ENCODE measurements around the gene GALNT2. TPM values are rescaled to one million over a fixed set of nuclear protein-coding genes. Genes with fewer than 3 reads are reported as not detected.
A peak's percentile ranks its signal among the peaks of the same experiment; 100 is the strongest.

The GALNT2 gene
- total RNA-seq, 1 experiment from 2014 or later, result 99.1 TPM

DNA sequence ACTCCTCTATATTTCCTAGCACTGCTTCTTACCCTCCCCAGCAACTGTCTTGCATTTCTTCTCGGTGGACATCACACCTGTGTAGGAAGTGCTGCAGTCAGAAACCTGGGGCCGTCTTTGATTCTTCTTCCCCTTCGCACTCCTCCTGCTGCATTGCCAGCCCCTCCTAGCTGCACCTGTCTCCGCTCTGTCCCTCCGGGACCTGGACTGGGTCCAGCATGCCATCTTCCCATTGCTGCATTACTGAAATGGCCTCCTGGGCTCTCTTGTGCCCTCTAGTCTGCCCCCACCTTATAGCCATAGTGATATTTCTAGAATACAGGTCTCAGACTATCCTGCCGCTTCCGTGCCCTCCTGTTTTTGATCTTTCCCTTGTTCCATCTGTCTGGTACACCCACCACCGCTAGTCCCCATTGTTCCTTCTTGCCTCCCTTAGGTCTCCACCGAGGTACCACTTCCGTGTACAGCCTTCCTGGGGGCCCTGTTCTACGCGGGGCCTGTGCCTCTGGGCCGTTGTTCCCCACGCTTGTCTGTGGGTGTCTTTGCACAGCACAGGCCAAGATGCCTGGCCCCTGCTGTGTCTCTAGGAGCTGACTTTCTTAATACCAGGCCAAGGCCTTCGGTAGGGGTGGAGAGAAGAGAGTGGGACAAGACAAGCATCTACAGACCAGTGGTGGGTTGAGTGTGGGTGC, 107.6 kb downstream of the GALNT2 start:
- Histone ChIP-seq H3K36me3 (replicated peaks; ENCODE audit: control insufficient read depth, insufficient read depth, low read length) (peaks cover 2% of the 10 kb centered on the region), H3K4me3 (ENCODE audit: insufficient read depth, low read depth, low read length) (no peak overlapping the region), H3K27me3 (ENCODE audit: control insufficient read depth, insufficient read depth, low read length) (no peaks in the 10 kb centered on the region)
- DNase-seq, result no peak

DNA sequence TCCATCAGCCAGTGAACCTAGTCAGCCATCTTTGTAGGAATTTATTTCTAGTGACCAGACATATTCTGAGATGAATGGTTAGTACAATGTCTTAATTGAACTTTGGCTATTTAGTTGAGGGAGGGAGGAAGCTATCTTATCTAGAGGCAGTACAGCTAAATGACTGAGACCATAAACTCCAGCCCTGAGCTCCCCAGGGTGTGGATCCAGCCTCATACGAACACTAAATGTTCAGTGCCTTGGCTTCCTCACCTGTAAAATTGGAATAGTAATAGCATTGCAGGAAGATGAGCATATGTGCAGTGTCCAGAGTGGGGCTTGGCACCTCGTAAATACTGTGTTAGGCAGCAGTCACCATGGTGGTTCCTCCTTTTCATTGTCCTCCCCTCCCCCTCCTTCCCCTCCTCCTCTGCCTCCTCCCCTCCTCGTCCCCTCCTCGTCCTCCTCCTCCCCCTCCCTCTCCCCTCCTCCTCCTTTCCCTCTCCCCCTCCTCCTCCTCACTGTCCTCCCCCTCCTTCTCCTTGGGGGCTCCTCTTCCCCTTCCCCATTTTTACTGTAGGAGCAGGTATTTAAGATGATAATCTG, 108.2 kb downstream of the GALNT2 start:
- Histone ChIP-seq H3K36me3 (replicated peaks; ENCODE audit: control insufficient read depth, insufficient read depth, low read length) (peaks cover 2% of the 10 kb centered on the region), H3K4me3 (ENCODE audit: insufficient read depth, low read depth, low read length) (no peak overlapping the region), H3K27me3 (ENCODE audit: control insufficient read depth, insufficient read depth, low read length) (no peaks in the 10 kb centered on the region)
- no peak for DNase-seq

- no peak for DNase-seq
- H3K36me3 ChIP-seq (replicated peaks; ENCODE audit: control insufficient read depth, insufficient read depth, low read length), result peaks cover 2% of the 10 kb centered on the region
- H3K4me3 ChIP-seq (ENCODE audit: insufficient read depth, low read depth, low read length), result no peak overlapping the region
- no peaks in the 10 kb centered on the region for H3K27me3 ChIP-seq (ENCODE audit: control insufficient read depth, insufficient read depth, low read length)
Observed at GRCh38 chr1:230175839-230176238, 108.8 kb downstream of the GALNT2 start.

DNA sequence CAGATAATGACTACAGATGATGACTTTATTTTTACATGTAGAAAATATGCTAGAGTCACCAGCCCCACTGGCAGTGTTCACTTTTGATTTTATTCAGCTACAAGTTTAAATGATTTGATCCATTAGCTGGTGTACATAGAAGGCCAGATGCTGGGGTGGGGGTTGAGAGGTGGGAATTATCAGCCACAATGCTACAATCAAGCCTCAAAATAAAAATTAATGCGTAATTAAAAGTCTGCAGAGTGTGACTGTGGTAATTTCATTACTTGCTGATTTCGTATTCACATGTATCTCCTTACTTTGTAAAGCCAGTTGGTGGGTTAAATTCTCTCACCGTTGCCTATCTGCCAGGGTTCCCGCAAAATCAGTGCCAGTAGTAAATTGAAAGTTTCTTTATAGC, 109.3 kb downstream of the GALNT2 start:
- Histone ChIP-seq H3K27me3 (ENCODE audit: control insufficient read depth, insufficient read depth, low read length) (no peaks in the 10 kb centered on the region), H3K4me3 (ENCODE audit: insufficient read depth, low read depth, low read length) (no peak overlapping the region), H3K36me3 (replicated peaks; ENCODE audit: control insufficient read depth, insufficient read depth, low read length) (peaks cover 2% of the 10 kb centered on the region)
- no peak for DNase-seq

GRCh38 chr1:230176871-230177411, 109.9 kb downstream of the GALNT2 start:
- no peak for DNase-seq

DNA sequence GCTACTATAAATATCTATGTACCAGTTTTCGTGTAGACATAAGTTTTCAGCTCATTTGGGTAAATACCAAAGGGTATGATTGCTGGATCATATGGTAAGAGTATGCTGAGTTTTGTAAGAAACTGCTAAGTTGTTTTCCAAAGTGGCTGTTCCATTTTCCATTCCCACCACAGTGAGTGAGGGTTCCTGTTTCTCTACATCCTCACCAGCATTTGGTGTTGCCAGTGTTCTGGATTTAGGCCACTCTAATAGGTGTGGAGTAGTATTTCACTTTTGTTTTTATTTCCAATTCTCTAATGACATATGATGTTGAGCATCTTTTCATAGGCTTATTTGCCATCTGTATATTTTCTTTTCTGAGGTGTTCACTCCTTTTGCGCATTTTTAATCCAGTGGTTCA, 112.2 kb downstream of the GALNT2 start:
- DNase-seq, result no peak
- H3K4me3 ChIP-seq (ENCODE audit: insufficient read depth, low read depth, low read length), result no peak overlapping the region
- H3K27me3 ChIP-seq (ENCODE audit: control insufficient read depth, insufficient read depth, low read length), result no peaks in the 10 kb centered on the region
- peaks cover 2% of the 10 kb centered on the region for H3K36me3 ChIP-seq (replicated peaks; ENCODE audit: control insufficient read depth, insufficient read depth, low read length)

More at GRCh38 chr1:230176871-230177411, 109.9 kb downstream of the GALNT2 start:
- Histone ChIP-seq H3K27me3 (ENCODE audit: control insufficient read depth, insufficient read depth, low read length) (no peaks in the 10 kb centered on the region), H3K4me3 (ENCODE audit: insufficient read depth, low read depth, low read length) (no peak overlapping the region), H3K36me3 (replicated peaks; ENCODE audit: control insufficient read depth, insufficient read depth, low read length) (peaks cover 2% of the 10 kb centered on the region)

GRCh38 chr1:230185076-230186001, 118.3 kb downstream of the GALNT2 start:
- H3K27me3 ChIP-seq (ENCODE audit: control insufficient read depth, insufficient read depth, low read length), result no peaks in the 10 kb centered on the region
- no peaks in the 10 kb centered on the region for H3K36me3 ChIP-seq (replicated peaks; ENCODE audit: control insufficient read depth, insufficient read depth, low read length)
- H3K4me3 ChIP-seq (ENCODE audit: insufficient read depth, low read depth, low read length), result no peak overlapping the region
- DNase-seq, result no peak

DNA sequence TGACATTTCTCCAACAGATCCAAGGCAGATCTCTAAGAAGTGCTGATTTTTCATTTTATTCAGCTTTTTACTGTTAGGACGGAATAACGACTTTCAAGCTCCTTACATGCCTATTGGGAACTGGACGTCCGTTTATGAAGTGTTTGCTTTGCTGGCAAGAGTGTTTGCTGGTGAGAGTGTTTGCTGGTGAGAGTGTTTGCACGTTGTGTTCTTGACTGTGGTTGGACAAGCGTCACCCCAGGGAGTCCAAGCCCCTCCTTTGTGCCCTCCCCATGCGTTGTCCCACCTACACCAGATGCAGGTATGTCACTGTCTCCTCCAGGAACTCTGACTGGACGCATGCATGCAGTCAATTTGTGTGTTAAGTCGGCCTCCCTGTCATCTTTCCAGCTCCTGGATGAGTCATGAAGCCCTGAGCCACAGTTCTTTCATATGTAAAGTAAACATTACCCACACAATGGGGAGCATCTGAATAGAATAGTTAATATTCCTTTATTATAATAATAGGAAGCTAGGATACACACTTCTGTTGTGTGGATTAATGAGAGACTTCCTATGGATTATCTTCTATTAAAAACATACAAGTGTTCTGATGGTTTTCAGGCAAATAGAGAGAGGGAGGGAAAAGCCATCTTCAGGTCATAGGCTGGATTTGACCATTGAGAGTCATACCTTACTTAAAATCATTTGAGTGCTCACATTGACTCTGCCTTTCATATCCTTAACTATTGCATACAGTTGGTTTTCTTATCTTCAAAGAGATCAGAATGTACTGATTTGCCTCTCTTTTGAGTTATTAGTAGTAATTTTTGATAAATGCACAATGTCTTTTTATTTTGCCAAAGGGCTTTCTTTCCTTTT, 119.2 kb downstream of the GALNT2 start:
- H3K36me3 ChIP-seq (replicated peaks; ENCODE audit: control insufficient read depth, insufficient read depth, low read length), result no peaks in the 10 kb centered on the region
- peak; percentile 72 for DNase-seq
- H3K27me3 ChIP-seq (ENCODE audit: control insufficient read depth, insufficient read depth, low read length), result no peaks in the 10 kb centered on the region
- no peak overlapping the region for H3K4me3 ChIP-seq (ENCODE audit: insufficient read depth, low read depth, low read length)

DNA sequence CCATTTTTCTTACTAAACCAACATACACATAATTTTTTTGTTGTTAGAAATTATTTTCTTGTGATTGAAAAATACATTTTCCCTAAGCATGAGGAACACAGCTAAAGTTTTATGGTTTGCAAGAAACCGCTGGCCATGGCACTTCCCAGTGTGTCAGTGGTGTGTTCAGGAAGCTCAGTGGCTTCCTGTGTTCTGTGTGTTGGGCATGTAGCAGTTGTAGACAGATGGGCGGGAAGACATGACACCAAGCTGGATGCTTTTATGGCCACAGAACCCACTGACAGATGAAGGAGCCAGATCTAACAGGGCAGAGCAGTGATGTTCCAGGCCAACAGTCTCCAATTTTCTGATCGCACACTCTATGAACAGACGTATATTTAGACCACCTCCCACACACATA, 119.8 kb downstream of the GALNT2 start:
- Histone ChIP-seq H3K36me3 (replicated peaks; ENCODE audit: control insufficient read depth, insufficient read depth, low read length) (no peaks in the 10 kb centered on the region), H3K27me3 (ENCODE audit: control insufficient read depth, insufficient read depth, low read length) (no peaks in the 10 kb centered on the region), H3K4me3 (ENCODE audit: insufficient read depth, low read depth, low read length) (no peak overlapping the region)
- DNase-seq, result no peak

GRCh38 chr1:230187290-230187689, 120.3 kb downstream of the GALNT2 start:
- H3K27me3 ChIP-seq (ENCODE audit: control insufficient read depth, insufficient read depth, low read length), result no peaks in the 10 kb centered on the region
- DNase-seq, result no peak
- no peak overlapping the region for H3K4me3 ChIP-seq (ENCODE audit: insufficient read depth, low read depth, low read length)
- no peaks in the 10 kb centered on the region for H3K36me3 ChIP-seq (replicated peaks; ENCODE audit: control insufficient read depth, insufficient read depth, low read length)

DNA sequence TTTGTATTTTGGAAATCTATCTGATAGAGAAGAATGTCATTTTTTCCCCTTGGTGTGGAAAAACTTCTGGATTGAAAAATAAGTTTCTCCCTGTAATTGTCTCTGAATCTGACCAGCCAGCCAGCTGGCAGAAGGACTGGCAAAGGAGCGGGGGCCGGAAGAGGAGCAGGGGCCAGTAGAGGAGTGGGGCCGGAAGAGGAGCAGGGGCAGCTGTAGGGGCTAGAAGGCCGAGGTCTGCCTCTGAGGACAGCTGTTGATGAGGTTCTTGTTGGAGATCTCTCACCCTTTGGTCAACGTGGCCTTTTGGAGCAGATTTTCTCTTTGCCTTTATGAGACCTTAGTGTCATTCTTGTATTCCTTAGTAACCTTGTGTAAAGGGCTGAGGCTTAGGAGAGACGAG, 121.8 kb downstream of the GALNT2 start:
- DNase-seq, result no peak
- no peaks in the 10 kb centered on the region for H3K27me3 ChIP-seq (ENCODE audit: control insufficient read depth, insufficient read depth, low read length)
- H3K4me3 ChIP-seq (ENCODE audit: insufficient read depth, low read depth, low read length), result no peak overlapping the region
- H3K36me3 ChIP-seq (replicated peaks; ENCODE audit: control insufficient read depth, insufficient read depth, low read length), result no peaks in the 10 kb centered on the region

GRCh38 chr1:230189341-230189740, 122.3 kb downstream of the GALNT2 start:
- no peak for DNase-seq
- no peaks in the 10 kb centered on the region for H3K36me3 ChIP-seq (replicated peaks; ENCODE audit: control insufficient read depth, insufficient read depth, low read length)
- no peaks in the 10 kb centered on the region for H3K27me3 ChIP-seq (ENCODE audit: control insufficient read depth, insufficient read depth, low read length)
- no peak overlapping the region for H3K4me3 ChIP-seq (ENCODE audit: insufficient read depth, low read depth, low read length)

- Histone ChIP-seq H3K27me3 (ENCODE audit: control insufficient read depth, insufficient read depth, low read length) (no peaks in the 10 kb centered on the region), H3K4me3 (ENCODE audit: insufficient read depth, low read depth, low read length) (no peak overlapping the region), H3K36me3 (replicated peaks; ENCODE audit: control insufficient read depth, insufficient read depth, low read length) (no peaks in the 10 kb centered on the region)
- DNase-seq, result no peak
Observed at GRCh38 chr1:230189824-230190223, 122.8 kb downstream of the GALNT2 start.
